Activated T-helper 1 cell treated with anti-CD3 and anti-CD28 coated beads, Interleukin-2, amount 50 U/mL, for 16 hours (primary cell): ENCODE measurements around the gene MEGF6.

Experiments
- DNase-seq, 2 donors: peaks; one replicate each; pipeline ENCODE4 v3.0.0-alpha.2; 2020; ENCODE audit warnings: low read depth in 1 of 2, low spot score in 1 of 2

MEGF6 gene

GRCh38 chr1:3555131-3555920, 56.0 kb downstream of the MEGF6 start:
- no peak for DNase-seq

GRCh38 chr1:3553940-3554223, 57.4 kb downstream of the MEGF6 start:
- no peak for DNase-seq

- no peak for DNase-seq
Observed at GRCh38 chr1:3553166-3553939, 58.0 kb downstream of the MEGF6 start.

- DNase-seq, result no peak
Observed at GRCh38 chr1:3552751-3553150, 58.6 kb downstream of the MEGF6 start.

GRCh38 chr1:3552176-3552575, 59.1 kb downstream of the MEGF6 start:
- DNase-seq, result no peak

- DNase-seq, result no peak
Observed at GRCh38 chr1:3551711-3552110, 59.6 kb downstream of the MEGF6 start.

GRCh38 chr1:3551290-3551678, 60.0 kb downstream of the MEGF6 start:
- DNase-seq, result no peak

- no peak for DNase-seq
Observed at GRCh38 chr1:3550511-3551289, 60.6 kb downstream of the MEGF6 start.

- no peak for DNase-seq
Observed at GRCh38 chr1:3548895-3549294, 62.4 kb downstream of the MEGF6 start.

GRCh38 chr1:3548156-3548893, 63.0 kb downstream of the MEGF6 start:
- DNase-seq, result no peak

GRCh38 chr1:3547055-3548005, 64.0 kb downstream of the MEGF6 start:
- no peak for DNase-seq

GRCh38 chr1:3546048-3546384, 65.3 kb downstream of the MEGF6 start:
- no peak for DNase-seq

GRCh38 chr1:3545363-3546047, 65.8 kb downstream of the MEGF6 start:
- no peak for DNase-seq

- DNase-seq, result no peak
Observed at GRCh38 chr1:3544040-3544977, 67.0 kb downstream of the MEGF6 start.

GRCh38 chr1:3543076-3544039, 68.0 kb downstream of the MEGF6 start:
- DNase-seq, result no peak

GRCh38 chr1:3542676-3543075, 68.6 kb downstream of the MEGF6 start:
- DNase-seq, result no peak

GRCh38 chr1:3541936-3542335, 69.4 kb downstream of the MEGF6 start:
- no peak for DNase-seq
